ENCODE data around the gene TEX52.
"Not testable (repeated sequence)": the region's sequence is repeated elsewhere in the genome, so short reads cannot be mapped to it uniquely, and the experiment has no call there.

The TEX52 gene

DNA sequence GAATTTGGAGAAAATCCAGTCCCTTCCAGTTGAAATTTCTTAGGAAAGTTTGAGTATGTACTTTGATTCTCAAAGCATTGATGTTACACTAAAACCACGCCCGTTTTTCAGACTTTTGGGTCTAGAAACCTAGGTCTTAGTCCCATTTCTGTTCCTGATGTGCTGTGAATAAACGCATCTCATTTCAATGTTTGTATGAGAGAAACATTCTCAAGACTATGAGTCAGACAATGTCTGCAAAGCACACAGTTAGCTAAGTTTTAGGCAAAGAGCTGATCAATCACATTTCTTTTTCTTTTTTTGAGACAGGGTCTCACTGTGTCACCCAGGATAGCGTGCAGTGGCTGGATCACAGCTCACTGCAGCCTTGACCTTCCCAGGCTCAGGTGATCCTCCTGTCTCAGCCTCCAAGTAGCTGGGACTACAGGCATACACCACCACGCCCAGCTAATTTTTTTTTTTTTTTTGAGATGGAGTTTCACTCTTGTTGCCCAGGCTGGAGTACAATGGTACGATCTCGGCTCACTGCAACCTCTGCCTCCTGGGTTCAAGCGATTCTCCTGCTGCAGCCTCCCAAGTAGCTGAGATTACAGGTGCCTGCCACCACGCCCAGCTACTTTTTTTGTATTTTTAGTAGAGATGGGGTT lies 12.3 kb upstream of the TEX52 start:
- not testable (repeated sequence) for H3K9ac ChIP-seq (ENCODE audit: low read depth in 1 of 2, low read length in 2 of 2); H3K9me3 ChIP-seq (ENCODE audit: control insufficient read depth in 1 of 2, low read length in 2 of 2); H3K27me3 ChIP-seq (ENCODE audit: control insufficient read depth in 1 of 2, insufficient read depth in 2 of 2, low read length in 2 of 2); H3K4me3 ChIP-seq (ENCODE audit: low read depth in 1 of 2, low read length in 2 of 2); H3K27ac ChIP-seq (ENCODE audit: low read depth, low read length); H3K4me1 ChIP-seq (ENCODE audit: control insufficient read depth in 1 of 2, insufficient read depth in 2 of 2, low read length in 2 of 2)
- H3K36me3 ChIP-seq (ENCODE audit: control insufficient read depth in 1 of 2, insufficient read depth in 2 of 2, low read length in 2 of 2), result peaks cover 0 to 28% of the 10 kb centered on the region in 2 donors

DNA sequence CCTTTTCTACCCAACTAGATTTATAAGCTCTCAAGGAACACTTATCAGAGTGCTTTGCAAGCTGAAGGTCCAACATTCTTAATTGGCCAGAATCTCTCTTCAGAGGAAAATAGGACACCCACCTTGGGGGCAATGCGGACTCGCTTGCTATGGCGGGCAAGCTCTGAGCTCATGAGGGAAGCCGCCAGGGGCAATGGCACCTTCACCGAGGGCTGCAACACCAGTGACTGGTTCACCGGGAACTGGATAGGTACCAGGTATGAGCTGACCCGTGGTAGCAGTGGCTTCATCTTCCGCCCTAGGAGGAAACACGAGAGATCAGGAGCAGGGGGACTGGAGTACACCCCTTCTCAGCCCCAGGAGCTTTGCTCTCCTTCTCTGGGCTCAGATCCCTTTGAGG lies 7.4 kb upstream of the TEX52 start:
- H3K9ac ChIP-seq (ENCODE audit: low read depth in 1 of 2, low read length in 2 of 2), result no peak overlapping the region
- H3K27me3 ChIP-seq (ENCODE audit: control insufficient read depth in 1 of 2, insufficient read depth in 2 of 2, low read length in 2 of 2), result no peaks in the 10 kb centered on the region
- peaks cover 3 to 37% of the 10 kb centered on the region in 2 donors for H3K36me3 ChIP-seq (ENCODE audit: control insufficient read depth in 1 of 2, insufficient read depth in 2 of 2, low read length in 2 of 2)
- H3K9me3 ChIP-seq (ENCODE audit: control insufficient read depth in 1 of 2, low read length in 2 of 2), result no peaks in the 10 kb centered on the region
- H3K4me3 ChIP-seq (ENCODE audit: low read depth in 1 of 2, low read length in 2 of 2), result no peak overlapping the region
- no peak overlapping the region for H3K27ac ChIP-seq (ENCODE audit: low read depth, low read length)
- no peaks in the 10 kb centered on the region for H3K4me1 ChIP-seq (ENCODE audit: control insufficient read depth in 1 of 2, insufficient read depth in 2 of 2, low read length in 2 of 2)

DNA sequence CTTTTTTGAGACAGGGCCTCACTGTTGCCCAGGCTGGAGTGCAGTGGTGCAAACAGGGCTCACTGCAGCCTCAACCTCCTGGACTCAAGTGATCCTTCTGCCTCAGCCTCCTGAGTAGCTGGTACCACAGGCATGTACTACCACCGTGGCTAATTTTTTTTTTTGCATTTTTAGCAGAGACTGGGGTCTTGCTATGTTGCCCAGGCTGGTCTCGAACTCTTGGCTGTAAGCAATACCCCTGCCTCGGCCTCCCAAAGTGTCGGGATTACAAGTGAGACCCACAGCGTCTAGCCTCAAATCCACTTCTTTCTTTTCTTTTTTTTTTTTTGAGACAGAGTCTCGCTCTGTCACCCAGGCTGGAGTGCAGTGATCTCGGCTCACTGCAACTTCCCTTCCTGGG lies 6.6 kb upstream of the TEX52 start:
- H3K9ac ChIP-seq (ENCODE audit: low read depth in 1 of 2, low read length in 2 of 2); H3K4me3 ChIP-seq (ENCODE audit: low read depth in 1 of 2, low read length in 2 of 2); H3K27me3 ChIP-seq (ENCODE audit: control insufficient read depth in 1 of 2, insufficient read depth in 2 of 2, low read length in 2 of 2); H3K27ac ChIP-seq (ENCODE audit: low read depth, low read length); H3K9me3 ChIP-seq (ENCODE audit: control insufficient read depth in 1 of 2, low read length in 2 of 2); H3K4me1 ChIP-seq (ENCODE audit: control insufficient read depth in 1 of 2, insufficient read depth in 2 of 2, low read length in 2 of 2): not testable (repeated sequence)
- peaks cover 8 to 35% of the 10 kb centered on the region in 2 donors for H3K36me3 ChIP-seq (ENCODE audit: control insufficient read depth in 1 of 2, insufficient read depth in 2 of 2, low read length in 2 of 2)

DNA sequence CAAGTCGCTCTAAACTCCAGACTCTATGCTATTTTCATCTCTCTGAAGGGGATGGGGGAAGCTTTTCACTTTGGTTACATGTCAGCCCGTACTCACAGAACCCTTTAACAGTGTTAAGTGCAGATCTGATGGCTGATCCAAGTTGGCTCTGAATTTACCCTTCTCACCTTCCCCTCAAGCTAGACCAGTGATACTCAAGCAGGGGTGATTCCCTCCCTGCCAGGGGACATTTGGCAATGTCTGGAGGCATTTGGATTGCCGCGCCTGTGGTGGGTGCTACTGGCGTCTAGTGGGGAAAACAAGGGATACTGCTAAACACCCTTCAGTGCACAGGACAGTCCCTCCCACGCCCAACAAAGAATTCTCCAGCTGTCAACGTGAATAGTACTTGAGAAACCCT lies 6.0 kb upstream of the TEX52 start:
- no peaks in the 10 kb centered on the region for H3K9me3 ChIP-seq (ENCODE audit: control insufficient read depth in 1 of 2, low read length in 2 of 2)
- no peak overlapping the region for H3K4me3 ChIP-seq (ENCODE audit: low read depth in 1 of 2, low read length in 2 of 2)
- no peak overlapping the region for H3K9ac ChIP-seq (ENCODE audit: low read depth in 1 of 2, low read length in 2 of 2)
- no peaks in the 10 kb centered on the region for H3K27me3 ChIP-seq (ENCODE audit: control insufficient read depth in 1 of 2, insufficient read depth in 2 of 2, low read length in 2 of 2)
- H3K36me3 ChIP-seq (ENCODE audit: control insufficient read depth in 1 of 2, insufficient read depth in 2 of 2, low read length in 2 of 2), result peaks cover 11 to 37% of the 10 kb centered on the region in 2 donors
- H3K4me1 ChIP-seq (ENCODE audit: control insufficient read depth in 1 of 2, insufficient read depth in 2 of 2, low read length in 2 of 2), result peaks cover 0 to under 1% of the 10 kb centered on the region in 2 donors
- H3K27ac ChIP-seq (ENCODE audit: low read depth, low read length), result no peak overlapping the region

DNA sequence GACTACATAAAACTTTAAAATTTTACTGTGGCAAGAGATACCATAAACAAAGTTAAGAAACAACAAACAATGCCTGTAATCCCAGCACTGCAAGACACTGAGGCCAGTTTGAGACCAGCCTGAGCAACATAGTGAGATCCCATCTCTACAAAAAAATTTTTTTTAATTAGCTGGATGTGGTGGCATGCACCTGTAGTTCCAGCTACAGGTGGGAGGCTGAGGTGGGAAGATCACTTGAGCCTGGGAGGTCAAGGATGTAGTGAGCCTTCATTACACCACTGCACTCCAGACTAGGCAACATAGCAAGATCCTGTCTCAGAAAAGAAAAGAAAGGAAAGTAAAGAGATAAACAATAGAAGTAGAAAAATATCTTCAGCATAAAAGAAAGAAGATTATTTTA lies 3.3 kb upstream of the TEX52 start:
- H3K27me3 ChIP-seq (ENCODE audit: control insufficient read depth in 1 of 2, insufficient read depth in 2 of 2, low read length in 2 of 2), result no peaks in the 10 kb centered on the region
- H3K36me3 ChIP-seq (ENCODE audit: control insufficient read depth in 1 of 2, insufficient read depth in 2 of 2, low read length in 2 of 2), result peaks cover 11 to 33% of the 10 kb centered on the region in 2 donors
- no peak overlapping the region for H3K27ac ChIP-seq (ENCODE audit: low read depth, low read length)
- H3K9ac ChIP-seq (ENCODE audit: low read depth in 1 of 2, low read length in 2 of 2), result no peak overlapping the region
- H3K4me1 ChIP-seq (ENCODE audit: control insufficient read depth in 1 of 2, insufficient read depth in 2 of 2, low read length in 2 of 2), result peaks cover 20% of the 10 kb centered on the region in 2 donors
- H3K4me3 ChIP-seq (ENCODE audit: low read depth in 1 of 2, low read length in 2 of 2), result no peak overlapping the region
- no peaks in the 10 kb centered on the region for H3K9me3 ChIP-seq (ENCODE audit: control insufficient read depth in 1 of 2, low read length in 2 of 2)

DNA sequence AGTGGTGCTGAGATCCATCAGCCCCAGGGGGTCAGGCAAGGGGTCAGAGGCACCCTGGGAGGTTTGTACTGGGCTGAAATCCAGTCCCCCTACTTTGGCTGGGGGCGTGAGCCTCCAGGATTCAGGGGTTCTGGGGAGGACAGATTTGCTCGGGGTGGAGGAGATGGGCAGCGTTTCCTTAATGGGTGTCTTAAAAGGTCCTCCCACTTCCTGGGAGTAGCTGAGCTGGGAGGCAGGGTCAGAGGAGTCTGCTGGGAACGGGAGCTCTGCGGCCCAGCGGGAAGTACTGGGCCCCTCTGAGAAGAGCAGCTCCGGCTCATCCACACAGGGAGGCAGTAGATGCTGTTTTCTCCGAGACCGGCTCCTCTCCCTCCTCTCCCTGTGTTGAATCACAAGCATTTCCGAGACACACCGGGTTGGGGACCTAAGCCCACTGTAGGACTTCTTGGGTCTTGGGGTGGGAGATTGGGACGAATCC lies 2.1 kb upstream of the TEX52 start:
- H3K4me3 ChIP-seq (ENCODE audit: low read depth in 1 of 2, low read length in 2 of 2), result no peak overlapping the region

DNA sequence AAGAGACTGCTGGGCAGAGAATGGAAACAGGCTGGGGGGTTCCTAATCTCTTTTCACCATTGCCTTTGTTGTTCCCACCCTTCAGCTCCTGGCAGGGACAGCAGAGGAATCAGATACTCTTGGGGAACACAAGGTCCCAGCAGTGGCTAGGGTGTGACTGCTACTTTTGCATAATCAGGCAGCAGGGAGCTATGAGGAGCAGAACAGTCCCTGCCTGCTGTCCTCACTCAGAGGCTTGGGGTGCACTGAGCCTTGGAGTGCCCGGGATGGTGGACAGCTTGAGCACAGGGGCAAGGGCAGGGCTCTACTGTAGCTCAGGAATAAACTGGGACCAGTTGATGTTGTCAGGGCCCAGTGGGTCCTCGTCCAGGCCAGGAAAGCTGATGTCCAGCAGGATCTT lies 1.5 kb upstream of the TEX52 start:
- Histone ChIP-seq H3K9me3 (ENCODE audit: control insufficient read depth in 1 of 2, low read length in 2 of 2) (no peaks in the 10 kb centered on the region), H3K9ac (ENCODE audit: low read depth in 1 of 2, low read length in 2 of 2) (no peak overlapping the region), H3K4me1 (ENCODE audit: control insufficient read depth in 1 of 2, insufficient read depth in 2 of 2, low read length in 2 of 2) (peaks cover 28 to 30% of the 10 kb centered on the region in 2 donors), H3K27me3 (ENCODE audit: control insufficient read depth in 1 of 2, insufficient read depth in 2 of 2, low read length in 2 of 2) (no peaks in the 10 kb centered on the region), H3K27ac (ENCODE audit: low read depth, low read length) (no peak overlapping the region), H3K4me3 (ENCODE audit: low read depth in 1 of 2, low read length in 2 of 2) (no peak overlapping the region), H3K36me3 (ENCODE audit: control insufficient read depth in 1 of 2, insufficient read depth in 2 of 2, low read length in 2 of 2) (peaks cover 11 to 22% of the 10 kb centered on the region in 2 donors)

More for the DNA sequence above, 2.1 kb upstream of the TEX52 start:
- peaks cover 11 to 22% of the 10 kb centered on the region in 2 donors for H3K36me3 ChIP-seq (ENCODE audit: control insufficient read depth in 1 of 2, insufficient read depth in 2 of 2, low read length in 2 of 2)
- peaks cover 28 to 30% of the 10 kb centered on the region in 2 donors for H3K4me1 ChIP-seq (ENCODE audit: control insufficient read depth in 1 of 2, insufficient read depth in 2 of 2, low read length in 2 of 2)
- no peaks in the 10 kb centered on the region for H3K9me3 ChIP-seq (ENCODE audit: control insufficient read depth in 1 of 2, low read length in 2 of 2)
- no peak overlapping the region for H3K27ac ChIP-seq (ENCODE audit: low read depth, low read length)
- no peak overlapping the region for H3K9ac ChIP-seq (ENCODE audit: low read depth in 1 of 2, low read length in 2 of 2)
- no peaks in the 10 kb centered on the region for H3K27me3 ChIP-seq (ENCODE audit: control insufficient read depth in 1 of 2, insufficient read depth in 2 of 2, low read length in 2 of 2)

DNA sequence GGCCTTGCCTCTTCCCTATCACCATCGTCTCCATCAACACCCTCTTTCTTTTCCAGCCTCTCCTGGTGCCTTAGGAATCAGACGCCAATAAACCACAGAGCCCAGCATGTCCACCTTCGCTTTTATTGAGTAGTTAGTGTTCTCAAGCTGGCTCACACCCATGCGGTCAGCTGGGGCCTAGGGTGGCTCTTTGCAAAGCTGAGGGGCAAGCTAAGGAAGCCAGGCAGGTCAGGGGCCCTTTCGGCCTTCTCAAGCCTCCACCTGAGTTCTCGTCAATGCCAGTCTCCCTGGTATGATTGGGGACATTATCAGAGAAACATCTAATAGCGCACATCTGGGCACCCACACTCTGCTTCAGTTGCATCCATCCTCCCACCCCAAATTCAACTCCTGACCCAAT lies 737 bp upstream of the TEX52 start:
- Histone ChIP-seq H3K9ac (ENCODE audit: low read depth in 1 of 2, low read length in 2 of 2) (no peak overlapping the region), H3K4me3 (ENCODE audit: low read depth in 1 of 2, low read length in 2 of 2) (no peak overlapping the region), H3K27me3 (ENCODE audit: control insufficient read depth in 1 of 2, insufficient read depth in 2 of 2, low read length in 2 of 2) (no peaks in the 10 kb centered on the region), H3K27ac (ENCODE audit: low read depth, low read length) (no peak overlapping the region), H3K36me3 (ENCODE audit: control insufficient read depth in 1 of 2, insufficient read depth in 2 of 2, low read length in 2 of 2) (peaks cover 11 to 17% of the 10 kb centered on the region in 2 donors), H3K4me1 (ENCODE audit: control insufficient read depth in 1 of 2, insufficient read depth in 2 of 2, low read length in 2 of 2) (peaks cover 28 to 30% of the 10 kb centered on the region in 2 donors), H3K9me3 (ENCODE audit: control insufficient read depth in 1 of 2, low read length in 2 of 2) (no peaks in the 10 kb centered on the region)

DNA sequence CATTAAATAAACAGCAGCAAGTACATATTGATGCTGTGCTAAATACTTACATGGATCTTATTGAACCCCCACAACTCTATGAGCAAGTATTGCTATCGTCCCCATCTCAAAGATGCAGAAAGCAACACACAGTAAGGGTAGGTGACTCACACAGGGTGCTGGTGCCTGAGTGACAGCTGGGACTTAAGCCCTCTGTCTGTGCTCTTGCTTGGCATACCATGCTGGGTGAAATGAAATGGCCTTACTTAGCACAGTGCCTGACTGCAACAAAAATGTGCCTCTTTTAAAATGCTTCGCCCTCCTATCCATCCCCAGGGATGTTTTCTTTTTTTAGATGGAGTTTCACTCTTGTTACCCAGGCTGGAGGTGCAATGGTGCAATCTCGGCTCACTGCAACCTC lies 788 bp downstream of the TEX52 start:
- Histone ChIP-seq H3K9me3 (ENCODE audit: control insufficient read depth in 1 of 2, low read length in 2 of 2) (no peaks in the 10 kb centered on the region), H3K9ac (ENCODE audit: low read depth in 1 of 2, low read length in 2 of 2) (no peak overlapping the region), H3K4me1 (ENCODE audit: control insufficient read depth in 1 of 2, insufficient read depth in 2 of 2, low read length in 2 of 2) (peaks cover 28 to 30% of the 10 kb centered on the region in 2 donors), H3K27ac (ENCODE audit: low read depth, low read length) (no peak overlapping the region), H3K36me3 (ENCODE audit: control insufficient read depth in 1 of 2, insufficient read depth in 2 of 2, low read length in 2 of 2) (peaks cover 11 to 17% of the 10 kb centered on the region in 2 donors), H3K27me3 (ENCODE audit: control insufficient read depth in 1 of 2, insufficient read depth in 2 of 2, low read length in 2 of 2) (no peaks in the 10 kb centered on the region), H3K4me3 (ENCODE audit: low read depth in 1 of 2, low read length in 2 of 2) (no peak overlapping the region)

DNA sequence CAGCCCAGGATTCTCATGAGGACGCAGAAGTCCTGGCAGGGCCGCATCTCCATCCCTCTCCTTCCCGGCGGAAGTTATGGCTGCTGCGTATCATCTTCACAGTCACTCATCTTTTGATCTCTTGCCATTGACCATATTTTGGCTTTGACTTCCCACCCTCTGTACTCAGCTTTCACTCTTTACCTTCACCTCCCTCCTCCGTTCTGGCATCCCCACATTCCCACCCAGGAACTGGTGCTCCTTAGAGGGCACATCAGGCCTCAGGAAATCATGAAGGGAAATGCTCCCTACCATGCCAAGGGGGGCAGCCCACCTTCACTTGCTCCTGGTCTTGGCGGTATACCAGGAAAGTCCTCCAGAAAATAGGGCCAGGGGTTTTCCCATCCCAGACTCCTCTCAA lies 1.3 kb downstream of the TEX52 start:
- H3K36me3 ChIP-seq (ENCODE audit: control insufficient read depth in 1 of 2, insufficient read depth in 2 of 2, low read length in 2 of 2), result peaks cover 11 to 17% of the 10 kb centered on the region in 2 donors
- peaks cover 28 to 30% of the 10 kb centered on the region in 2 donors for H3K4me1 ChIP-seq (ENCODE audit: control insufficient read depth in 1 of 2, insufficient read depth in 2 of 2, low read length in 2 of 2)
- H3K4me3 ChIP-seq (ENCODE audit: low read depth in 1 of 2, low read length in 2 of 2), result no peak overlapping the region
- H3K9me3 ChIP-seq (ENCODE audit: control insufficient read depth in 1 of 2, low read length in 2 of 2), result no peaks in the 10 kb centered on the region
- no peak overlapping the region for H3K9ac ChIP-seq (ENCODE audit: low read depth in 1 of 2, low read length in 2 of 2)
- H3K27me3 ChIP-seq (ENCODE audit: control insufficient read depth in 1 of 2, insufficient read depth in 2 of 2, low read length in 2 of 2), result no peaks in the 10 kb centered on the region
- H3K27ac ChIP-seq (ENCODE audit: low read depth, low read length), result no peak overlapping the region
